Body of pancreas (tissue), 4 donors: ENCODE measurements around the gene IL15RA. TPM values are rescaled to one million over a fixed set of nuclear protein-coding genes. Genes with fewer than 3 reads are reported as not detected.

ENCODE experiments used
- ATAC-seq: fragments of 150-250 bp; one replicate; pipeline ENCODE4 v1.9.1; 2016
- DNase-seq, 4 donors: peaks; one replicate each; pipeline ENCODE4 v3.0.0-alpha.2; 2019
- H3K27ac ChIP-seq, 4 donors: fragments of 200-600 bp; sonication (generic); 1 replicate in 3 of 4; 2 replicates in 1 of 4; pipeline versions ENCODE4 v1.5.1 to v1.6.1; 2016 to 2019; ENCODE audit warnings: mild to moderate bottlenecking in 1 of 4, mixed read lengths in 1 of 4, moderate library complexity in 1 of 4
- H3K27me3 ChIP-seq, 2 donors: fragments of 200-600 bp; sonication (generic); one replicate each; pipeline ENCODE4 v1.6.0; 2016; ENCODE audit warnings: mild to moderate bottlenecking in 1 of 2
- H3K36me3 ChIP-seq, 2 donors: fragments of 200-600 bp; sonication (generic); replicated peaks in 1 of 2; 2 replicates each; pipeline ENCODE4 v1.5.1; 2016; ENCODE audit warnings: low read depth in 2 of 2; ENCODE audit not compliant: insufficient read depth in 1 of 2
- H3K4me1 ChIP-seq: fragments of 200-600 bp; sonication (generic); one replicate; pipeline ENCODE4 v1.6.0; 2016
- H3K4me3 ChIP-seq, 2 donors: fragments of 200-600 bp; sonication (generic); 1 replicate in 1 of 2; 2 replicates in 1 of 2; pipeline ENCODE4 v1.5.1; 2016 to 2019
- H3K9me3 ChIP-seq, 3 donors: fragments of 200-600 bp; sonication (generic); 1 replicate in 2 of 3; 2 replicates in 1 of 3; pipeline ENCODE4 v1.5.1; 2016
- POLR2A ChIP-seq, 3 donors: fragments of 450-650 bp; IDR thresholded peaks; one replicate each; pipeline ENCODE4 v1.6.1; 2016; ENCODE audit warnings: antibody characterized with exemption in 3 of 3, mild to moderate bottlenecking in 2 of 3
- WGBS, 2 donors: methylation state at CpG; one replicate each; pipeline ENCODE4 v1.1.5; 2017; 5-methylcytosine and 5-hydroxymethylcytosine counted together
- intact Hi-C: fragments of 100-400 bp; cut with DNase I; formaldehyde crosslinking; loops from one replicate; pipeline ENCODE4 v1.15.1; 2023
- total RNA-seq, 2 donors: library from RNA; depleted of rRNA; stranded (reverse); fragments of >200 nt; gene quantifications; one replicate each; pipeline ENCODE4 v1.1.0, GENCODE V29; 2016
- TF ChIP-seq, protein P1 (sequence below), 7 experiments: fragments of 450-650 bp in 4 of 7; fragments of 200-600 bp in 3 of 7; sonication (generic) in 3 of 7; IDR thresholded peaks; one replicate each; pipeline ENCODE4 v1.5.1; 2016 to 2019; ENCODE audit warnings: antibody characterized with exemption in 7 of 7

Gene IL15RA
- total RNA-seq, 2 donors from 2014 or later: 14.3 to 15.5 TPM

DNA sequence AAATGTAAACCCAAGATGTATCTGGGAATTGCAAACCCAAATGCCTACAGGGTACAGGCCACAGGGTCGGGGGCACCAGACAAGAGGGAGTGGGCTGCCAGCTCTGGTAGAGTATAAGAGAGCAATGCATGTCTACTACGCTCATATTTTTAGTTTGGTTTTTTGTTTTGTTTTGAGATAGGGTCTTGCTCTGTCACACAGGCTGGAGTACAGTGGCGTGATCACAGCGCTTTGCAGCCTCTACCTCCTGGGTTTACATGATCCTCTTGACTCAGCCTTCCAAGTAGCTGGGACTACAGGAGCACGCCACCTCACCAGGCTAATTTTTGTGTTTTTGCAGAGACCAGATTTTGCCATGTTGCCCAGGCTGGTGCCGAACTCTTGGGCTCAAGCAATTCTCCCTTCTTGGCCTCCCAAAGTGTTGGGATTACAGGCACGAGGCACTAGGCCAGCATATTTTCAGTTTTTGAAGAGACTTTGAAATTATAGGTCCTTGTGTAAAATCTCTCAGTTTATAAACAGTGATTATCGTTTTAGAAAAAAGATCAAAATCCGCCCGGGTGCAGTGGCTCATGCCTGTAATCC lies 11.1 kb upstream of the IL15RA start:
- ATAC-seq: no peak
- Histone ChIP-seq H3K27me3 (no peaks in the 10 kb centered on the region), H3K4me1 (no peaks in the 10 kb centered on the region), H3K9me3 (no peaks in the 10 kb centered on the region), H3K36me3 (no peaks in the 10 kb centered on the region), H3K4me3 (no peak overlapping the region), H3K27ac (no peak overlapping the region)
- intact Hi-C loops: no loop called here
- 89% methylated on average over 10 of the region's 10 CpGs for WGBS, 2 donors
- no peak for TF ChIP-seq POLR2A (IDR thresholded peaks at IDR 0.05)
- TF ChIP-seq, protein P1, sequence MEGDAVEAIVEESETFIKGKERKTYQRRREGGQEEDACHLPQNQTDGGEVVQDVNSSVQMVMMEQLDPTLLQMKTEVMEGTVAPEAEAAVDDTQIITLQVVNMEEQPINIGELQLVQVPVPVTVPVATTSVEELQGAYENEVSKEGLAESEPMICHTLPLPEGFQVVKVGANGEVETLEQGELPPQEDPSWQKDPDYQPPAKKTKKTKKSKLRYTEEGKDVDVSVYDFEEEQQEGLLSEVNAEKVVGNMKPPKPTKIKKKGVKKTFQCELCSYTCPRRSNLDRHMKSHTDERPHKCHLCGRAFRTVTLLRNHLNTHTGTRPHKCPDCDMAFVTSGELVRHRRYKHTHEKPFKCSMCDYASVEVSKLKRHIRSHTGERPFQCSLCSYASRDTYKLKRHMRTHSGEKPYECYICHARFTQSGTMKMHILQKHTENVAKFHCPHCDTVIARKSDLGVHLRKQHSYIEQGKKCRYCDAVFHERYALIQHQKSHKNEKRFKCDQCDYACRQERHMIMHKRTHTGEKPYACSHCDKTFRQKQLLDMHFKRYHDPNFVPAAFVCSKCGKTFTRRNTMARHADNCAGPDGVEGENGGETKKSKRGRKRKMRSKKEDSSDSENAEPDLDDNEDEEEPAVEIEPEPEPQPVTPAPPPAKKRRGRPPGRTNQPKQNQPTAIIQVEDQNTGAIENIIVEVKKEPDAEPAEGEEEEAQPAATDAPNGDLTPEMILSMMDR (IDR thresholded peaks at IDR 0.05): no peak
- DNase-seq: no peak

DNA sequence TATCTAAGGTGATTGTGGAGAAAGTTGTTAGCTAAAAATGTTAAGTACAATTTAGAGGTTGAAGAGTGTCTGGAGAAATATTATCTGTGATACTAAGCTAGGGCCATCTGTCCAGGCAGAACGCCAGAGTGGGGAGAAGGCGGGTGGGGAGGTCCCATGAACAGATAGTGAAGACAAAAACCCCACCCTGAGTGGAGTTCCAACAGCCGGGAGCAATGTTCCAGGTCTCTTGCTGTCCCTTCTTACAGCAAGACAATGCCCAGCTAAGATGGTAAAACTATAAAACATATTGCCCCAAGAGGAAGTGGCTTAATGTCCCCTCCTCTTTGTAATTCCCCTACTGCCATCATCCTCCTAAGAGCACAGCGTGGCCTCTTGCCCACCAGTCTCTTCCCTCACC lies 10.4 kb upstream of the IL15RA start:
- no peak for TF ChIP-seq POLR2A (IDR thresholded peaks at IDR 0.05)
- TF ChIP-seq, protein P1 (IDR thresholded peaks at IDR 0.05): no peak
- Histone ChIP-seq H3K36me3 (no peaks in the 10 kb centered on the region), H3K27ac (no peak overlapping the region), H3K4me3 (no peak overlapping the region), H3K27me3 (no peaks in the 10 kb centered on the region), H3K9me3 (no peaks in the 10 kb centered on the region), H3K4me1 (no peaks in the 10 kb centered on the region)
- ATAC-seq: no peak
- WGBS, 2 donors: 69 to 70% methylated on average over 4 of the region's 4 CpGs
- no peak for DNase-seq
- intact Hi-C loops: no loop called here

DNA sequence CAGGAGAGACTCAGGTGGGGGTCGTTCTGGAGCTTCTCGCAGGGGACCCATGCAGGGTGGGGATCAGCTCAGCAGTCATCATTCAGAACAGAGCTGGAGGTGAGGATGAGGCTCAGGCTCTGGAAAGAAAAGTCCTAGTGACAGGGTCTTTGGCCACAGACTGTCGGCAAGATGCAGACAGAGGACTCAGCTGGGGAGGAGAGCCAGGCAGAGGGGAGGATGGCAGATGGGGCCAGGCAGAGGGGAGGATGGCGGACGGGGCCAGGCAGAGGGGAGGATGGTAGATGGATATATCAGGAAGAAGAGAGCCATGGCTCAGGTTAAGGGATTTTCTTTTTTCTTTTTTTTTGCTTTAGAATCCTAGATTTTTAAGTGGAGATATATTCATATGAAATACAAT lies 7.7 kb upstream of the IL15RA start:
- Histone ChIP-seq H3K27ac (no peak overlapping the region), H3K27me3 (no peaks in the 10 kb centered on the region), H3K9me3 (no peaks in the 10 kb centered on the region), H3K4me1 (no peaks in the 10 kb centered on the region), H3K4me3 (no peak overlapping the region), H3K36me3 (no peaks in the 10 kb centered on the region)
- intact Hi-C loops: no loop called here
- ATAC-seq: no peak
- WGBS, 2 donors: 74 to 88% methylated on average over 5 of the region's 5 CpGs
- TF ChIP-seq, protein P1 (IDR thresholded peaks at IDR 0.05): no peak
- no peak for TF ChIP-seq POLR2A (IDR thresholded peaks at IDR 0.05)
- no peak for DNase-seq

DNA sequence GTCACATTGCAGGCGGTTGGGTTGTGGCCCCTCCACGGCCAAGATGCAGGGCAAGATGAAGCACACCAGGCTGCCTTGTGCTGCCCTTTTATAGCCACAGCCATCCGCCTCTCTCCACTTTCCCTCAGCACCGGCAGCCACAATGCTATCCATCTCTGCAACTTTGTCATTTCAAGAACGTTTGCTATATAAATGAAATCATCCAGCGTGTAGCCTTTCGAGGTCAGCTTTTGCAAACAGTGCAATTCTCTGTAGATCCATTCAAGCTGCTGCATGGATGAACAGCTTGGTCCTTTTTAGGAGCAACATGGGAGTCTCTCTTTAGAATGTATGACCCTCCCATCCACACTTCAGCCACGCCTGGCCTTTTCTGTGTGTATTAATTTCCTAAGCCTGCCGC lies 6.4 kb upstream of the IL15RA start:
- Histone ChIP-seq H3K36me3 (no peaks in the 10 kb centered on the region), H3K4me1 (peaks cover 8% of the 10 kb centered on the region), H3K27ac (no peak overlapping the region), H3K4me3 (no peak overlapping the region), H3K9me3 (no peaks in the 10 kb centered on the region), H3K27me3 (no peaks in the 10 kb centered on the region)
- DNase-seq (no peak), ATAC-seq (no peak)
- 73 to 75% methylated on average over 9 of the region's 9 CpGs for WGBS, 2 donors
- TF ChIP-seq, protein P1 (IDR thresholded peaks at IDR 0.05): no peak
- TF ChIP-seq POLR2A (IDR thresholded peaks at IDR 0.05): no peak
- intact Hi-C loops: no loop called here

DNA sequence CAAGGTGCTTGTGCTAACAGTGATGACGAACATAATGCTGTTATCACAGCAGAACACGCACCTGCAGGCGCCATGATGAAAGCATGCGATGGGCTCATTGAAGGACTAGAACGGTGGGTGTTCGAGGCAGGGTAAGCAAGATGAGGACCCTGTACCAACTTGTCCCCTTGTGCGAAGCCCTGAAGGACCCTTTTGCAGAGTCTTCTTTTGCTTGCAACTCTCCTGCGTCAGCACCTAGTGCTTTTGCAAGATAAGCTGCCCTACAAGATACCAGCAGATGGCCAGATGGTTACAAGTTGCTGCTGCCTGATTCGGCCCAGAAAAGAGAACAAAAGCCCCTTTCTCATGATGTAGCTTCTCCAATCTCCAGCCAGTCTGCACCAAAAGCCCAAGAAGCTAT lies 4.2 kb upstream of the IL15RA start:
- TF ChIP-seq, protein P1 (IDR thresholded peaks at IDR 0.05): no peak
- TF ChIP-seq POLR2A (IDR thresholded peaks at IDR 0.05): no peak
- H3K9me3 ChIP-seq: no peaks in the 10 kb centered on the region
- intact Hi-C loops: no loop called here
- DNase-seq (no peak), ATAC-seq (no peak)
- H3K36me3 ChIP-seq: no peaks in the 10 kb centered on the region
- WGBS, 2 donors: 80 to 92% methylated on average over 9 of the region's 9 CpGs
- no peak overlapping the region for H3K27ac ChIP-seq
- no peaks in the 10 kb centered on the region for H3K27me3 ChIP-seq
- H3K4me3 ChIP-seq: no peak overlapping the region
- H3K4me1 ChIP-seq: peaks cover 16% of the 10 kb centered on the region
